ENCODE data around the gene TXK. TPM values are rescaled to one million over a fixed set of nuclear protein-coding genes. Genes with fewer than 3 reads are reported as not detected.

Gene TXK
- total and polyA plus RNA-seq, 2 of the 13 experiments (the other 11 are each of a cell fraction or from before 2014, with no cell fraction given) = not detected

DNA sequence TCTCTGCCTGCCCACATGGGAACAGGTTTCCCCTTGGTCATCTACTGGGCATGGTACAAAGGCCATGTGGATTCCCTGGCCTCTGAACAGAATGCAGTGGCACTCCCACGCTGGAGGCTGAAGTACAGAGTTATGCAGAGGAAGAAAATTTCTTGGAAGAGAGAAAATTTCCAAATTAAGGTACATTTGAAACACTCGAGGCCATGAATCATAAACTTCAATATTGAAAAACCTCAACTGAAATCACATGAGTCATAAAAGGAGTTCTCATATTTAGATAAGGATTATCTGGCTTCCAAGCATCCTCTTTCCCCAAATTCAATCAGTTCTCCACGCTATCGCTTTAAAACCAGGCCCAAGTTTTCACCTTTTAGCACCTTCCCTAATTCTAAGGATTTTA lies 28.1 kb upstream of the TXK start:
- no peaks in the 10 kb centered on the region for H3K27me3 ChIP-seq (ENCODE audit: control insufficient read depth in 1 of 2, insufficient read depth in 2 of 2, low read length in 2 of 2)
- H3K79me2 ChIP-seq (ENCODE audit: insufficient read depth, low read length) = no peaks in the 10 kb centered on the region
- H3K4me2 ChIP-seq (ENCODE audit: low read depth, low read length) = no peak overlapping the region
- ChIA-PET POLR2A (no interaction called here), CTCF (ENCODE audit: low intra/inter-chr PET ratio, low total read pairs) (no interaction called here)
- no peak overlapping the region for H3K4me3 ChIP-seq (replicated peaks in 1 of 3; ENCODE audit: insufficient read depth in 1 of 3, low read depth in 2 of 3, low read length in 3 of 3)
- no peak overlapping the region for H3K27ac ChIP-seq (ENCODE audit: extremely low read length, insufficient read depth, low read length)
- no TSS peak for BruUV-seq (replicated peaks)
- in situ Hi-C loops (cut with HindIII; ENCODE audit: extremely low pct_ligation_motif_present, low pct_unique_long_range_greater_than_20kb) (no loop called here), intact Hi-C loops (cut with micrococcal nuclease; ENCODE audit: unreplicated experiment) (no loop called here)
- no peaks in the 10 kb centered on the region for H3K4me1 ChIP-seq (ENCODE audit: insufficient read depth, low read length)
- FAIRE-seq = no peak
- no peaks in the 10 kb centered on the region for H4K20me1 ChIP-seq (ENCODE audit: insufficient read depth, low read length)
- H3K9ac ChIP-seq (ENCODE audit: insufficient read depth, low read depth, low read length) = no peak overlapping the region
- WGBS (ENCODE audit: low lambda C conversion rate) = 48% methylated on average over 4 of the region's 4 CpGs
- DNase-seq (ENCODE audit: low spot score) = no peak
- no peak overlapping the region for H2AFZ ChIP-seq (ENCODE audit: low read length)
- no peaks in the 10 kb centered on the region for H3K36me3 ChIP-seq (replicated peaks in 1 of 2; ENCODE audit: control insufficient read depth in 1 of 2, insufficient read depth in 2 of 2, low read length in 2 of 2)
- TF ChIP-seq, protein P1, sequence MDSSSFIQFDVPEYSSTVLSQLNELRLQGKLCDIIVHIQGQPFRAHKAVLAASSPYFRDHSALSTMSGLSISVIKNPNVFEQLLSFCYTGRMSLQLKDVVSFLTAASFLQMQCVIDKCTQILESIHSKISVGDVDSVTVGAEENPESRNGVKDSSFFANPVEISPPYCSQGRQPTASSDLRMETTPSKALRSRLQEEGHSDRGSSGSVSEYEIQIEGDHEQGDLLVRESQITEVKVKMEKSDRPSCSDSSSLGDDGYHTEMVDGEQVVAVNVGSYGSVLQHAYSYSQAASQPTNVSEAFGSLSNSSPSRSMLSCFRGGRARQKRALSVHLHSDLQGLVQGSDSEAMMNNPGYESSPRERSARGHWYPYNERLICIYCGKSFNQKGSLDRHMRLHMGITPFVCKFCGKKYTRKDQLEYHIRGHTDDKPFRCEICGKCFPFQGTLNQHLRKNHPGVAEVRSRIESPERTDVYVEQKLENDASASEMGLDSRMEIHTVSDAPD (CRISPR knock-in tag; IDR thresholded peaks at IDR 0.05) = no peak
- TF ChIP-seq FOXA3 (CRISPR knock-in tag; IDR thresholded peaks at IDR 0.05) = no peak
- no peak for TF ChIP-seq NCOR1 (IDR thresholded peaks at IDR 0.05; ENCODE audit: borderline replicate concordance, low read length)
- no peak for TF ChIP-seq ZNF749 (CRISPR knock-in tag; IDR thresholded peaks at IDR 0.05; ENCODE audit: borderline replicate concordance)
- TF ChIP-seq ZFP91 (CRISPR knock-in tag; IDR thresholded peaks at IDR 0.05; ENCODE audit: borderline replicate concordance) = no peak
- TF ChIP-seq SOX13 (IDR thresholded peaks at IDR 0.05) = no peak
- TF ChIP-seq SOX13 (CRISPR knock-in tag; conservative IDR thresholded peaks at IDR 0.05 in 1 of 2, IDR thresholded peaks at IDR 0.05 in 1 of 2) = no peak
- no peak for TF ChIP-seq EP300 (IDR thresholded peaks at IDR 0.05; ENCODE audit: low read depth in 2 of 2, low read length in 2 of 2)
- no peak for TF ChIP-seq EP300 (CRISPR knock-in tag; IDR thresholded peaks at IDR 0.05; ENCODE audit: borderline replicate concordance)
- TF ChIP-seq, protein P2, sequence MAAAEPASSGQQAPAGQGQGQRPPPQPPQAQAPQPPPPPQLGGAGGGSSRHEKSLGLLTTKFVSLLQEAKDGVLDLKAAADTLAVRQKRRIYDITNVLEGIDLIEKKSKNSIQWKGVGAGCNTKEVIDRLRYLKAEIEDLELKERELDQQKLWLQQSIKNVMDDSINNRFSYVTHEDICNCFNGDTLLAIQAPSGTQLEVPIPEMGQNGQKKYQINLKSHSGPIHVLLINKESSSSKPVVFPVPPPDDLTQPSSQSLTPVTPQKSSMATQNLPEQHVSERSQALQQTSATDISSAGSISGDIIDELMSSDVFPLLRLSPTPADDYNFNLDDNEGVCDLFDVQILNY (CRISPR knock-in tag; conservative IDR thresholded peaks at IDR 0.05) = no peak
- TF ChIP-seq MXD4 (CRISPR knock-in tag; IDR thresholded peaks at IDR 0.05) = no peak
- no peak for TF ChIP-seq KLF6 (CRISPR knock-in tag; IDR thresholded peaks at IDR 0.05)
- TF ChIP-seq ZZZ3 (CRISPR knock-in tag; IDR thresholded peaks at IDR 0.05; ENCODE audit: borderline replicate concordance) = no peak
- no peak for TF ChIP-seq ZNF607 (CRISPR knock-in tag; IDR thresholded peaks at IDR 0.05; ENCODE audit: borderline replicate concordance)
- TF ChIP-seq CCDC6 (CRISPR knock-in tag; IDR thresholded peaks at IDR 0.05) = no peak
- no peak for TF ChIP-seq ZNF331 (CRISPR knock-in tag; IDR thresholded peaks at IDR 0.05)
- no peak for TF ChIP-seq TSC22D2 (CRISPR knock-in tag; IDR thresholded peaks at IDR 0.05; ENCODE audit: borderline replicate concordance)
- no peak for TF ChIP-seq ZNF3 (CRISPR knock-in tag; IDR thresholded peaks at IDR 0.05)
- no peak for TF ChIP-seq NR1H2 (CRISPR knock-in tag; IDR thresholded peaks at IDR 0.05; ENCODE audit: borderline replicate concordance, low read depth)
- ATAC-seq = no peak
- H3K9me3 ChIP-seq (ENCODE audit: low read length) = no peaks in the 10 kb centered on the region

All from HepG2 (cell line).